A172 (cell line): ENCODE data around the gene PEAK1. TPM values are rescaled to one million over a fixed set of nuclear protein-coding genes. Genes with fewer than 3 reads are reported as not detected.
"Not testable (repeated sequence)": the region's sequence is repeated elsewhere in the genome, so short reads cannot be mapped to it uniquely, and the experiment has no call there.

Experiments
- DNase-seq: peaks from one replicate; pipeline ENCODE4 v3.0.0-alpha.2; 2015; ENCODE audit warnings: low spot score
- total RNA-seq: library from RNA; depleted of rRNA; stranded (reverse); fragments of >200 nt; shearing (Covaris generic); gene quantifications from 2 replicates; pipeline ENCODE4 v1.2.3, GENCODE V29; 2014

Gene PEAK1
- total RNA-seq, 1 experiment from 2014 or later: 8.2 TPM

GRCh38 chr15:77239882-77240608 lies 179.9 kb downstream of the PEAK1 start:
- no peak for DNase-seq

DNA sequence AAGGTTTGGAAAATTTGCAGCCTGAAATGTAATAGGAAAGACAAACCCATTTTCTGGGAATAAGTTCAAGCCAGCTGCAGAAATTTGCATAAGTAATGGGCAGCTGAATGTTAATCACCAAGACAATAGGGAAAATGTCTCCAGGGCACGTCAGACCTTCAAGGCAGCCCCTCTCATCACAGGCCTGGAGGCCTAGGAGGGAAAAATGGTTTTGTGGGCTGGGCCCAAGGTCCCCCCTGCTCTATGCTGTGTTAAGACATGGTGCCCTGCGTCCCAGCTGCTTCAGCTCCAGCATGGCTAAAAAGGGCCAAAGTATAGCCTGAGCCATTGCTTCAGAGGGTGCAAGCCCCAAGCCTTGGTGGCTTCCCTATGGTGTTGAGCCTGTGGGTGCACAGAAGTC lies 184.3 kb downstream of the PEAK1 start:
- DNase-seq: no peak

- DNase-seq: no peak
Measured at GRCh38 chr15:77228828-77229227, 191.1 kb downstream of the PEAK1 start.

GRCh38 chr15:77226652-77227051 lies 193.3 kb downstream of the PEAK1 start:
- DNase-seq: no peak

DNA sequence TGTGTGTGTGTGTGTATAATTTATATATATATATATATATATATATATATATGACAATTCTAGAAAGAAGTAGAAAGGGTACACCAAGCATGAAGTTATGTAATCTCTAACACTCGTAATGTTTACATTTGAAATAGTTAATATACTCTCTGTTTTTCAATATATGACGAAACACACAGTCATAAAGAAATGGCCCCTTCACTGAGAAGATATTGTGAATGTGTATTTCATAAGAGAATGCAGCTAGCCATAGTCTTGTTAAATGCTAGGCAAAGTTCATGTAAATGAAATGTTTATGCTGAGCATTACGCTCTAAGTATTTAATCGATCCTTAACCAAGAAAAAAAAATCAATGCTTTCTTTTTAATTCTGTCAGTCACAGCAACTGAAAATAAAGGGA lies 194.3 kb downstream of the PEAK1 start:
- DNase-seq: no peak

DNA sequence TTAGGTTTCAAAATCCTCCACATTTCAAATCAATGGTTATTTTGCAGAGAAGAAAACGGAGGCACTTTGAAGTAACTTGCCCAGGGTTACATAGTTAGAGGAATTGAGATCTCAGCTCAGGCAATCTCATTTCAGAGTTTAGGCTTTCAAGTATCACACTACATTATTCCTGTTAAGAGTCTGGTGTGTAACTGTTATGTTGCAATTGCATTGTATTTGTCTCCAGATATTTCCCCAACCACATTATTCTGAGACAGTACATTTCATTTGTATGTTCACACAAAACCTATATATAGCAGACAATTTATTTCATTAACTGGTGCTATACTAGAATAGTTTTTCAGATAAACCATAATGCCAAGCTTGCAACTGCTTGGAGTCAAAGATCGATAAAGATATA lies 194.8 kb downstream of the PEAK1 start:
- DNase-seq: no peak

- peak; percentile 1 for DNase-seq
Measured at GRCh38 chr15:77224352-77224751, 195.6 kb downstream of the PEAK1 start.

DNA sequence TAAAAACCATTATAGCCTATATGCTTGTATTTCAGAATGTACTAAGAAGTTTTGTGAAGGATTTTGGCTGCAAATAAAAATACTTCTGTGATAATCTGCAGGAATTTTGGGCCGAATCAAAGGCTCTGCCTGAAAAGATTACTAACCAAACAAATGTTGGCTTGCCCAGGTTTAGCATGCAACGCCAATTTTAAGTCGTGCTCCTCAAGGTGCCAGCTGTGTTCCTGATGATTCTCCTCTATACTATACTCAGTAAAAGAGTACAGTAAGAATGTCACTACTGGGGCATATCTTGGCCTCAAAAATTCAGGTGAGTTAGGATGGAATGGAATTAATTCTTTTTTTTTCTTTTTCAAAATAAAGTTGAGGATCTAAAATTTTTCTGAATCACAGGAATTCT lies 198.2 kb downstream of the PEAK1 start:
- no peak for DNase-seq

GRCh38 chr15:77221174-77221573 lies 198.7 kb downstream of the PEAK1 start:
- no peak for DNase-seq

GRCh38 chr15:77219841-77220240 lies 200.1 kb downstream of the PEAK1 start:
- DNase-seq: no peak

DNA sequence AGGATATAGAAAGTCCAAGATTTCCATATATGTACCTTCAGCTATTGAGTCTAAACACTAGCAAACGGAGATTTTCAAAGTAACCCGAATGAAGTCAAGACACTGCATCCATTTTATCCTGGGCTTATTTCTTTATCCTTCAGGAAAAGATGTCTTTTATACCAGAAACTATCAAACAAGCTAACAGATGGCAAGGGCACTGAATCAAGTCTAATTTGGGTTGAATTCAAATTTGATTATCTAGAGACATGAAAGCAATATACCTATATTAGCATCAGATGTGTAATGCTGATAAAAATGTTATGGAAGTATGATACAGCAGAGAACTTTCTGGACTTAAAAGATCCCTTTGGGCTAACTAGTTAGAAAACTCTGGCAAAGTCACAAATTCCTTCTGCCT lies 210.7 kb downstream of the PEAK1 start:
- no peak for DNase-seq

DNA sequence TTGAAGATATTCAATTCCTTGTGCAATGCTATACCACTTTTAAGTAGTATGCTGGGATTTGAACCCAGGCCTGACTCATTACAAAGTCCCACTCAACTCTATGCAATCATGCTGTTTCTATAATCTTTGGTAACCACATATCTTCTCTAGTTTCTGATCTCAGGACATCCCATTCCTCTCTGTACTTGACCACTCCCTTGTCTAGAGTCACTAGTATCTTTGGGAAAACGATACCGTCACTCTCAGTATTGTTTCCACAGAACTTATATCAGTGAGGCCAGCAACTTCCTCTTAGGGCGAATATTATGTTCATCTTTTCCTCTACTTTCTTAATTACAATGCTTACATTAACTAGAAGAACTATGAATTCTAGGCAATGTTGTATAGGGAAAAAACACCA lies 211.7 kb downstream of the PEAK1 start:
- DNase-seq: no peak

- no peak for DNase-seq
Measured at GRCh38 chr15:77201665-77202064, 218.2 kb downstream of the PEAK1 start.

DNA sequence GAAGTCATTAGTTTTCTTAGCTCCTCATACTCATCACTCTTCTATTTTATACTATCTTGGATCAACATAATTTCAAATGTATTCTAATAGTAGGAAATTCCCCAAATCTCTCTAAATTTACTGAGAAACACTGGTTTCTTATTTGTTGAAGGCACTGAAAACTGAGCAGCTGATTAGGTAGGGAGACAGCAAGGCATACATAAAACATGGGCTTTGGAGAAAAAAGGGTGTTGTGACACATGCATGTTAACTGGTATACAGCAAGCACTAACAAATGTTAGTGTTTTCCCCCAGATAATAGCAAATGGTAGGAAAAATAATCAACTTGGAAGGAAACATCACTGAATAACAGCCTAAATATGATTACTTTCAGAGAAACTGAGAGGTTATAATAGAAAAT lies 223.5 kb downstream of the PEAK1 start:
- no peak for DNase-seq

DNA sequence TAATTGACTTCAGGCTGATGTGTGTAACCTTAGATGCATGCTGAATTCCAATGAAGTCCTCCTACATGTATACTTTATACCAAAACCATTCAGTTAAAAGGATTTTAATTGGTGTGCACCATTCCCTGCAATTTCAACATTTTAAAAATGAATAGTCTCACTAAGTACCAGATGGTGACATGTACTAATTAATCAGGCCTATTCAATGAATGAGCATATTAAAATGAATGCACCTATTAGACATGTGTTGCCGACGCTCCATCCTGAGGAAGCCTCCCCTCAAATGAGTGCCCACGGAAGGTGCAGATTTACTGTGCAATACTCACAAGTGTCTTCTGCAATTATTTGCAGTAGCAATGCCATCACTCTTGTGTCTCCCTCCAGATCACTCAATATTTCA lies 224.3 kb downstream of the PEAK1 start:
- no peak for DNase-seq

DNA sequence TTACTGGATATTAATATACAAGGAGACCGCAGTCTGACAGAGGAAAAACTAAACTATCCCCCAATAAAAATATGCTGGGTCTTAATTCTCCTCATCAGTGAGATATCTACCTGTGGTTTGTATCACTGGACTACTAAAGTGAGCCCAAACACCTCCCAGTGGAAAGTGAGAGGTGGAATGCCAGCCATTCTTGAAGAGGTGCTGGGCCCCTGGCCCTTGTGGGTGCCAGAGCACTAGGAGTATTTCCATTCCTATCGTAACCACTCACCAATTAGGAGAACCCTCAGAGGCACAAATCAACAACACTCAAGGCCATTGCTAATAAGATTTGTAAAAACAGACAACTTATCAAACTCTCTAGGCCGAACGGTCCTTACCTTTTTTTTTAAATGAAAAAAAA lies 227.5 kb downstream of the PEAK1 start:
- DNase-seq: no peak

DNA sequence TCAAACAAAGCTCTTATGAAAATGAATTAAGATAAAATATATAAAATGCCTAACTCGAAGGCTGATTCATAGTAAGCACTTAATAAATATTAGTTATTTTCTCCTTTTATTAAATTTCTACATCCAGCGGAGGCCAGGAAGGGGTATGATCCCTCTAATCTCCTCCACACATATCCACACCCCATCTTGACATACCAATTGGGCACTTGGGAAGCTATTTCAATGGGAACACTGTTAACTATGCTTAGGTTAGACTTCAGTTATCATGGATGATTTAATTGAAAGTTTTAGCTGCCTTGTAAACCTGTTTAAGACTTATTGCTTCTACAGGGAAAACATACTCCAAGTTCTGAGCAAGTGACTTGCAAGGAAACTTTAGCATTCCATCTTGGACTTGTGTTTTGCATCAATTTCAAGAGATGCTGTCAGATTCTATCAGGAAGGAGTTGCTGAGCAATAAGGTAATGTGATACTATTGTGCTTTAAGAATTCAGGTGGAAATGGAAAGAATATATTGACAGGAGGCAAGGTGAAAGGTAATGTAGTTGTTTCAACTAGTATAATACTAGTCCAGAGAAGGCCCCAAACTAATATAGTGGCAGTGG lies 228.6 kb downstream of the PEAK1 start:
- DNase-seq: no peak

GRCh38 chr15:77187751-77188464 lies 232.0 kb downstream of the PEAK1 start:
- DNase-seq: peak; percentile 23

GRCh38 chr15:77186594-77187011 lies 233.3 kb downstream of the PEAK1 start:
- DNase-seq: peak; percentile 4

DNA sequence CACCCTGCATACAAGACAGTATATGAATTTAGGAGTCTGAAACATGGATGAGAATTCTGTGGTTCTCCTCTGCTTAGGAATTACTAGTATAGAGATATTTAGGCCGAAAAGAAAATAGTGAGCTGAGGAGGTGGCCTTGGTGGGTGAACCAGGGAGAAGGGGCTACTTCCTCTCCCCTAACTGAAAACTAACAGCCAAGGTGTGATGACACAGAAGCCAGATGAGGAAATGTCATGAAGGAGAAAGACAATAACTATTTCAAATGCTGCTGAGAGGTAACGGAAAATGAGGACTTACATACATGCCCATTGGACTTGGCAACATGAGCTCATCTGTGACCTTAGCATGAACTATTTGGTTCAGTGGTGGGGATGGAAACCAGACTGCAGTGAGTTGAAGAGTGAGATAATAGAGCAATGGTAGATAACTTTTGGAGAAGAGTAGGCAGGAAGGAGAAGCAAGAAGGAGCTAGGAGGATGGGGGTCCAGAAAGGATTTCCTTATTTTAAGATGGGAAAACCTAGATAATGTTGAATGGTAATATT lies 234.6 kb downstream of the PEAK1 start:
- DNase-seq: no peak

DNA sequence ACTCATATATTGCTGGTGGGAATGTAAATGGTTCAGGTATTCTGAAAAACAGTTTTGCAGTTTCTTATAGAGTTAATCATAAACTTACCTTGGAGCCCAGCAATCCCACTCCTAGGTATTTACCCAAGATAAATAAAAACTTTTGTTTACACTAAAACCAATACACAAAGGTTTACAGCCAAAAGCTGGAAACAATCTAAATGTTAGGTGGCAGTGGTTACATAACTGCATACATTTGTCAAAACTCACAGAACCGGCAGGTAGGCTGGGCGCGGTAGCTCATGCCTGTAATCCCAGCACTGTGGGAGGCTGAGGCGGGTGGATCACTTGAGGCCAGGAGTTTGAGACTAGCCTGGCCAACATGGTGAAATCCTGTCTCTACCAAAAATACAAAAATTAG lies 235.6 kb downstream of the PEAK1 start:
- not testable (repeated sequence) for DNase-seq

GRCh38 chr15:77183066-77183465 lies 236.8 kb downstream of the PEAK1 start:
- DNase-seq: no peak
